Muscle of back (tissue), 11 donors: Measurements from ENCODE around the gene RASSF8. TPM values are rescaled to one million over a fixed set of nuclear protein-coding genes. Genes with fewer than 3 reads are reported as not detected.

ENCODE experiments used
- DNase-seq, 3 donors: peaks; one replicate each; pipeline versions ENCODE4 v3.0.0 to v3.0.0-alpha.2; 2013
- polyA plus RNA-seq, 10 donors: library from polyadenylated mRNA; unstranded; fragments of 120-200 nt; gene quantifications; one replicate each; pipeline ENCODE4 v1.2.1, GENCODE V29; 2013; ENCODE audit not compliant: insufficient read length in 10 of 10

Gene RASSF8
- polyA plus RNA-seq, 10 donors = 23.9 to 49.3 (median 29.9) TPM

DNA sequence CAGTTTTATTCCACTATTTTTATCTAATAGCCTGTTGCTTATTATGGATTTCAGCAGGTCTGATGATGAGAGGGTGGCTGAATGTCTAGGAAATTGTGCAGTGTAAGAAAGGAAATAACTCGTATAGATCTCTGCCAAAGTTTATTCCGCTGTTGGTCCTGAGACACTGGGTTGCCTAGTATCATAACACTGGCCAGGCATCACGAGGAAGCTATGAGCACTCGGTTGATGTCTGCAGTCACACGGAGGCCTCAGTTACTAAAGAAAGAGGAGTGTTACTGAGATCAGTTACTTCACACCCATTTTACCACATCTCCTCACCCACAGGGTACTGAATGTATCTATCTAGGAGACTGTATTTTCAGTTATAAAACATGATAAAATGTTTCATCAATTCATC is 144.5 kb downstream of the RASSF8 start:
- peak in 1 of 3 donors; percentile 70 for DNase-seq

DNA sequence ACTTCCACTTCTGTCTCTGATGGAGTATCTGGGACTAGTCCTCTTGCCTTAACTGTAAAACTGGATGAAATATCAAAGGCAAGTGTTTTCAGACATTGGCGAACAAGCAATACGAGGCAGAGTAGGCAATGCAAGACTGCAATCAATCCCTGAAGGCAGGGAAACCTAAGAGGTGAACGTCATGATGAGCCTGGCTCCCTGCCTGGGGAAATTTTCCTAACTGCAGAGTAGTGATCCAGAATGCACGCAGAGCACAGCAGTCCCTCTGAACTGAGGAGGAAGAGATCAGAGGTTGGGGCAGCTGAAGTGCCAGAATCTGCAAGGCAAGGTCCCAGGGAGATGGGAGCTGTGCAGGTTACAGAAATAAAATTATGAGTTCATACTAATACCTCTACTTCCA is 147.9 kb downstream of the RASSF8 start:
- DNase-seq = no peak

DNA sequence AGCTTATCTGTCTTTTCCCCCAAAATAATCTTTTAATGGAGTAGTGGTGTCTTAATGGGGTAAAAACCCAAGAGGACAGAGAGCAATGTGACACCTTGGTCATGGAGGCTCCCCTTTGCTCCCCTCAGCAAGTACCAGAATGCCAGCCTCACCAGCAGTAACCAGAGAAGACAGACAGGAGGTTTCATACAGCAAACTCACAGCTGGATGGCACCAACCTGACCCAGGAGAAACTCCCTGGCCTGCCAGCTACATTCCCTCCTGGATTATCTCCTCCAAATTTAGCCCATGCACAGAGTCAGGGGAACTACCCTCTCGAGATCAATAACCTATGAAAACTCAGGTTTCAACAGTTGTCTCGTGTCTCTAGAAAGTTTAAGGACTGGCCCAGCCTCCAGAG is 150.4 kb downstream of the RASSF8 start:
- DNase-seq = peak in 1 of 3 donors; percentile 36

DNA sequence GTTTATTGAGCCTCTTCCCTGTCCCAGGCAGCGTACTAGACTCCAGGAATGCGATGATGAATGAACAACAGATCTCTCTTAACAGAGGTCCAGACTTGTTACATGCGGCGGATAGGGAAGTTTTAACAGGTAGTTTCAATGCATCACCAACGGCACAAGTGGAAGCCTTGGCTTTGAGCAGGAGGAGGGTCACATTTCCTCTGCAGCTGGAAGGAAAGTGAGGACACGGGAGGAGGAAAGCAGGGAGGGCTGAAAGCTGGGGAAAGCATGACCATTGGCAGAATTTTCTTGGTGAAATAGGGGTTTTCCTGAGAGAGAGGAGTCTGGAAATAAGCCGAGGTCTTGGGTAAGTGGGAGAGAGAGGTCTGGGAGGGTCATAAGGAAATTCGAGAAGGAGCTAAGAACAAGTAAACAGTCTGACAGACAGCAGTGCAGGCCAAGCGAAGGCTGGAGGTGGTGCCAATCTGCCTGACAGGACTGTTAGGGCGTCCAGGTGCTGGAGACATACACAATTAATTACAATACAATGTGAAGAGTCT is 150.9 kb downstream of the RASSF8 start:
- DNase-seq = peak in 2 of 3 donors; percentile 61 to 73

DNA sequence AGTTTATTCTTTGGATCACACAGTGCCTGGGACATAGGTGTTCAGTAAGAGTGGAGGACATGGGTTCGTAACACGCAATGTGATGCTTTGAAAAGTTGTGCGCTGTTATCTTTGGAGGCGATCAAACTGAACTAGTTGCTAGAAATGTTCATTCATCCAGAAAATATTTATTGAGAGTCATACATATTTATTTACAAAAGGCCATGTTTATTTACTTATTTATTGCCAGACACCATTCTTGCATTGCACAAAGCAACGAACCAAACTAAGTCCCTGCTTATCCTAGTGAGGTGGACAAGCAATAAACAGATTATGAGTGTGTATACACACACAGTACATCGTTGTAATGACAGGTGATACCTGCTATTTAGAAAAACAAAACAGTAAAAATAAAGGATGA is 153.8 kb downstream of the RASSF8 start:
- DNase-seq = no peak

DNA sequence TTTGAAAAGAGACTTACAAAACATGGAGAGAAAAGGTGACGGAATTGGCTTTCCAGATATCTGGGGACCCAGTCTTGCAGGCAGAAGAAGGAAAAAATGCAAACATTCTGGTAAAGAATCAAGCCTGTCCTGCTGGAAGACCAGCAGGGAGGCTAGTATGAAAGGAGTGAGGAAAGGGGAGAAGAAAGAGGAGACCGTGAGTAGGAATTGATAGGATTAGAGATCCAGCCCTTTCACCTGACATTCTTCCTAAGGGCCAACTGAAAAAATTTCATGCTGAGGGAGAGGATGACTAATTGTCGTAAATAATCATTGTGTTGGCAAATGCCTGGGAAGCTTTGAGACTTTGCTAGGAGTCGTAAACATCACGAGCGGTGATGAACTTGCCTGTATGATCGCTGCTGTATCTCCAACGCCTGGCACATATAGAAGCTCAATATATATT is 154.2 kb downstream of the RASSF8 start:
- DNase-seq = no peak

DNA sequence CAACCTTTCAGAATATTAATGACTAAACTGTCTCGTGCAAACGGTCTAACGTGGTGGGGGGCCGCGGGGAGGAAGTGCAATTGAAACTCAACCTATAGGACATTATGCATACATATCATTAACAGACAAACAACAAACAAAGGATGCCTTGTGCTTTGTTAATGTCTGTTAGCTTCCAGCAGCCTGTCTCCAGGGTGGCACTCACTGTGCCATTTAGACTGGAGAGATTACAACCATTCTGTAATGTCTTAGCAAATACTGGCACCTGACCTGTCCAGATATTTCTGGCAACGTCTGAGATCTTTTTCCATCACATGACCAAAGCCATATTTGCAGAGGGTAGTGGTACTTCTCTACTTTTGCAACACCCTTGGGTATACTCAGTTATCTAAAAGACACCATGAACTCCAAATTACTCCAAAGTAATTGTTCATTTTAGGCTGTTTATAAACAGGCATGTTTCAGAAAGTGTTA is 154.7 kb downstream of the RASSF8 start:
- DNase-seq = peak in 1 of 3 donors; percentile 52

DNA sequence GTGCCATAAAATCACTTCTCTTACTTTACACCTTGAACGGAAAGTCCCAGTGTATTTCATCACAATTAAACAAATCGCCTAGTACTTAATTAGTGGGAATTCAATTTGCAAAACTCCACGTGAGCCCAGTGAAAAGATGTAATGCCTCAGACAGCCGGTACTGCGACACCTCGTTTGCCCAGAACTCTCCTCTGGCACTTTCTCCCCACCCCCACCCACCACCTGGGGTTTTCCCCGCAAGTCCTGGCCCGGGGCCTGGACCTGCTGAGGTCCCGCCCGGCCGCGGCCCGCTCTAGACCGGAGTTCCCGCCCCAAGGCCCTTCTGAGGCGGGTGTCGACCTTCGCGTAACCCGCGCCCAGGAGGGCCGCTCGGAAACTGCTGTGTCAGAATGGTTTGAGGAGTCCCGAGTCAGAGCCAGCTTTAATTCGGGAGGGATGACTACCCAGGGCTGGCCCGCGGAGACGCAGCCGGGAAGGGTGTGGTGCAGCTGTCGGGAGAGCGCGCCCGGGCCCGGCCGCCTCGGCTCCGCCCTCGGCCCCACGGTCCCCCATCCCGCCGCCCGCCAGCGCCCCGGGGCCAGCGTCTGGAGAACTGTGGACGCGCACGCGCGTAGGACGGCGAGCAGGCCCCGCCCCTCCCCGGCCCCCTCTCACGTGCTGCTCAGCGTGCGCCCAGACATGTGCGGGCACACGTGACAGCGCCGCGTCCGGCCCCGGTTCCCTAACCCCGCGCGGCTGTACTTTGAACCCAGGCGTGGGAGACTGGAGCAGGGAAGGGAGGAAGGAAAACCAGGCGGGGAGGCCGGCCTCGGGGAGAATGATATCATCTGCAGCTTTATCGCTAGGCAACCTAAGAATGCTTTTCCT is 155.6 kb downstream of the RASSF8 start:
- peak; percentile 93 to 97 (median 95) for DNase-seq

DNA sequence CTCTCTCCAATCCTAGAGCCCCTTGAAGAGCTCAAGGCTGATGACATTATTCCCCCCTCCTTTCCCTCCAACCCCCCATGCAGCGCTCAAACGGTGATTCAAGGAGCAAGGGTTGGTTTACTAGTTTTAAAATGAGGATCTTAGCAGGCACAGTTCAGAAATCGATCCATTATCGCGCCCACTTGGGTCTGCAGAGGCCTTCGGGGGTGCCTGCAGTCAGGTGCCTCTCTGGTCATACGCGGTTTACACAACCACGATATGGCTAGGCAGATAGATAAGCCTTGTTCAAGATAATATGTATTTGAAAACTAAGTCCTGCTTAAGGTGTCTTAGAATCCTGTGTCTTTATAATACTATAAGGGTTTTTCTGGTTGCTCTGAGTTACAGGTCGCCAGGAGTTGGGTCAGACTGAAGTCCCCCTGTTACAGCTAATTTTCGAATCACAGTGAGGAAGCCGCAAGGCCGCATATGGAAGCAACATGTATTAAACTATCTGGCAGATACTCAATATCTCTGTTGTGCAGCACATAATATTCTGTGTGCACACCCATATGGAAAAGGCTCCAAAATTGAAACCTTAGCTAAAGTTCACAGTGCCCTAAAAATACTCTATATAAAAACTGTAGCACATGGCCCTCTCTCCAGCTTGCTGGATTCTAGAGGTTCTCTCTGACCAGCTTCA is 156.4 kb downstream of the RASSF8 start:
- DNase-seq = peak in 1 of 3 donors; percentile 33

DNA sequence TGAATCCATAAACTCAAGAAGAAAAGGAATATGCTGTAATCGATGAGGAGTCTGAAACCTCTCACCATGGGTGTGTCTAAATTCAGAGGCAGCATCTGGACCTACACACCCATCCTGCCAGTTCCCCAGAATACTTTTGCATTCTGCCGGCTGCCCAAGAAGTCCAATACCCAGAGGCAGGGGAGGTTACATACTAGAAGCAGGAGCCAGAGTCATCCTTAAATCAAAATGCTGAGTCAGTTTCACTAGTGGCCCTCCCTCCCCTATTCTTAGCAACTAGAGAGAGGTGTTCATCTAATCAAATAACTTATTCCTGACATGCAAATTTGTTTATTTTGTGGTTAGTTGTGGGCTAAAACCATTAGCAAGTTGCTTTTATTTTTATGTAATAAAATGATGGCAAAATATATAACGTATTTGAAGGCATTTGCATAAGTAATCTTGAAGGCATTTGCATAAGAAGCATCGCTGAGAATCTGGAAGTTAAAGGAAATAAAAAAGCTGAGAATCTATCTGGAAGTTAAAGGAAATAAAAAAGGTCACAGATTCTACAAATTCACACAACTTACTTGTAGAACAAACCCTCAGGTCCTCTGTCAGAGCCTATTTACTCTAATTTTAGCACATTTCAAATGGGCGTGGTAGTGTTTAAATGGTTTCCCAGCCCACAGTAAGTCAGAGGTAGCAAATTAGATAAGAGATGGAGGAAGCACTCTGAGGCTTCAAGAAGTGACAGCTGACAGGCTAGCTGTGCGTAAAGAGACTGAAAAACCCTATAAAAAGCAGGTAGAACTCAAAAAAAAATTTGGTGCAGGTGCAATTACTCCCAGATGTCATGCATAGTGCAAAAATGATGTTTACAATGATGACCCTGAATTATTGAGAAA is 158.6 kb downstream of the RASSF8 start:
- DNase-seq = no peak

DNA sequence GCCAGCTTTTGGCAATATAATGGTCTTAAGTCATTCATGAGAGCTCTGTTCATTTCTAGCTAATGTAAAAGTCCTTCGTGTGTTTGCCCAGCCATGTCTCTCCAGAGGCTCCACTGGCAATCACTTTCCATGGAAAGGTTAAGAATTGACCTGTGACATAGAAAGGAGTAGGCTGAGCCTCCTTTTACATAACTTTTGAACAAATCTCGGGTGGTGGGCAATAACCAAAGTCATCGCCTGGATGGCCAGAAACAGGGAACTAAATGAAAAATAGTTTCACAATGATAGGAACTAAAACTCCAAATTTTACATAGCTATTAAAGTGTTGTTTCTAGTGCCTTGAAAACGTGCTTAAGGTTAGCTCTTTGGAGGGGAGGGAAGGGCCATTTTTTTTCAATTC is 159.8 kb downstream of the RASSF8 start:
- DNase-seq = no peak

DNA sequence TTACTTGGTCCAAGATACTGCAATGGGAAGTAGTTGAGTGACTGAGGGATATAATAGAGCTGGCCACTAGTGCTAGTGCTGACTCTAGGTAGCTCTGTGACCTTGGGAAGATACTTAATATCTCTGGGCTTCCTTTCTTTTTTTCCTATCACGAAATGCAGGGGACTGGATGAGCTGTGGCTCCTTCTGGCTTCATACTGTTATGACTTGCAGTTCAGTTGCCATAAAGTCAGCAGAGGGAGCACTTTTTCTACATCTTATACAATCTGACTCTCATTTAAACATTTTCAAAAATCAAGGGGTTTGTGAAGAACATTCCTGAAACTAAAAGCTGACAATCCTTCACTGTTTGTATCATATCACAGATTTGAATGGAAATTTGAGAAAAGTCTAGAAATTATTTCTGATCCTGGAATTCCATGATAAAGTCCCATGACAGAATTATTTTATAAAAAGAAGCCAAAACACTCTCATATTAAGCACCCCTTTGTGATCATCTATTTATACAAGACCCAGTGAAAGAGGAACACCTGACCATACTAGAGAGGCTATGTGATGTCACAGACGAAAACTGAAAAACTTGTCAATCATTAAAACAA is 161.0 kb downstream of the RASSF8 start:
- DNase-seq = peak; percentile 66 to 81 (median 68)

DNA sequence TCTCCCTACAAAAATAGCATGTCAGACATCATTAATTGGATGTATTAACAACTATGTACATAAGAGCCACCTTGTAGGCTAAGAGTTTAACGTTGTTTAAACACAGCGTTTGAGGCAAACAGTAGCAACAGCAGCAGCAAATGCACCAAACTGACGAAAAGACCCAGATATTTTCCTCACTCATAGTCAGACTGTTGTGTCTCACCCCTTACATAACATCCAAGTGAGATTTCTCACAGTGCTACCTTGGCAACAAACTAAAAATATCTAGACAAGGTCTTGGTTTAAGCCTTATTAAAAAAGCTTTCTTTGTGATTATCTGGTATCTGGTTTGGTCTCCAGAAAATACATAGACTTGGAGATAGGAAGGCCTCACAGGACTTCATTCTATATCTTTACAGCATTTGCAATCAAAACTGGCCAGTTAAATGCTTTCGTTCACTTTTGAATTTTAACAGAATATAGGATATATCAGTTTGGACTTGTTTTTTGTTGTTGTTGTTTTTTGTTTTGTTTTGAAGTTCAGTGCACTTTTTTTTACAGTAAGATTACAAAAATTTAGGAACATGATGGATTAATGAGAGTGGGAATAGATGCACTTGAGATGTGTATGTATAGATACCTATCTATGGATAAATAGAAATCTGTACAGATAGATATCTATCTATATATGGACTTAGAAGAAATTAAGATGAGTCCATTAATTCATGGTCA is 162.2 kb downstream of the RASSF8 start:
- DNase-seq = no peak

DNA sequence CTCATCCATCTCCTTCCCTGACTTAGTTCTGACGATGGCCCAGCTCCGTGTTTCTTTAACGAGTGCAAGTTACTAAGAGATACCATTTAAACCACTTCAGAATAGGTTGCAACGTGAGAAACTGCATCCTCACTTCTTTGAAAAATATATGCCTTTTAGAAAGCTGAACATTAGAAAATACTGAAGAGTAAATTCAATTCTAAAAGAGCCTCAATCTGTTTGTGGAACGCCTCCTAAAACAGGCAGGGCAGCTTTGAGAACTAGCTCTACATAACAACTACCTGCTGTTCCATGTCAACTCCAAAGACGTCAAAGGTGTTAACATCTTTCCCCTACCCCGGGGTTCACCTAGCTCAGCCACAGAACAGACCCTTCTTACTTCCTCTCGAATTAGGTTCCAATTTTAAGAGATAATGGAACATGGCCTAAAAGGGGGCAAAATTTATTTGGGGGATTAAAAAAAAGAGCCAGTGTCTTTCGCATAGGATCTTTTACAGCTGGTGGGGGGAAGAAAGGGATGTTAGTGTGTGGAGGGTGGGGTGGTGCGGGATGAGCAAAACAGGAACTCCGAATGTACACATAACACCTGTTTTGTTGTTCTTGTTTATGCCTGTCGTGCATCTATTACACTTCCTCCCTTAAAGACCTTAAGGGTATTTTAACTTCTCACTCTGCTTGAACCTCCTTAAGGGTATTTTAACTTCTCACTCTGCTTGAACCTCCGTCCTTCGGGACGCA is 163.0 kb downstream of the RASSF8 start:
- no peak for DNase-seq

DNA sequence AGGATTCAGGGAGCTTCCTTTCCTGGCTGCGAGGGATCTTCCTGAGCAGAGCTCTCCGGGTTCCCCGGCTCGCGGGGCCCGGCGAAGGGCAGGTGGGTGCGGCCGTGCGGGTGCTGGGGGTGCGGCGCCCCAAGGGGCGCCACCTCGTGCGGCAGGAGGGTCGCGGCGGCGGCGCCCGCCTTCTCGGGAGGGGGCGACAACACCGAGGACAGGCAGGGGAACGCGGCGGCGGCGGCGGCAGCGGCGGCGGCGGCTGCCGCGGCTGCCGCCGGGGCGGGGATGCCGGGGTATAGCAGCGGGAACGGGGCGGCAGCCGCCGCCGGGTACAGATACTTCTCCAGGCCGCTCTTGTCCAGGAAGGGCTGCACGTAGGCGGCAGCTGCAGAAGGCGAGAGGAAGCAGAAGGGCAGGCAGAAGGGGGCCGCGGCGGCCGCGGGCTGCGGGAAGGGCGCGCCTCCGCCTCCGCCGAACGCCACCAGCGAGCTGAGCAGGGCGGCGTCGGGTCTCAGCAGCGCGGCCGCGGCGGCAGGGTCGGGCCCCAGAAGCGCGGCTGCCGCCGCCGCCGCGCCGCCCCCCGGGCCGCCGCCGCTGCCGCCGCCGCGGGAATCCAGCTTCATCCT is 163.7 kb downstream of the RASSF8 start:
- DNase-seq = no peak

DNA sequence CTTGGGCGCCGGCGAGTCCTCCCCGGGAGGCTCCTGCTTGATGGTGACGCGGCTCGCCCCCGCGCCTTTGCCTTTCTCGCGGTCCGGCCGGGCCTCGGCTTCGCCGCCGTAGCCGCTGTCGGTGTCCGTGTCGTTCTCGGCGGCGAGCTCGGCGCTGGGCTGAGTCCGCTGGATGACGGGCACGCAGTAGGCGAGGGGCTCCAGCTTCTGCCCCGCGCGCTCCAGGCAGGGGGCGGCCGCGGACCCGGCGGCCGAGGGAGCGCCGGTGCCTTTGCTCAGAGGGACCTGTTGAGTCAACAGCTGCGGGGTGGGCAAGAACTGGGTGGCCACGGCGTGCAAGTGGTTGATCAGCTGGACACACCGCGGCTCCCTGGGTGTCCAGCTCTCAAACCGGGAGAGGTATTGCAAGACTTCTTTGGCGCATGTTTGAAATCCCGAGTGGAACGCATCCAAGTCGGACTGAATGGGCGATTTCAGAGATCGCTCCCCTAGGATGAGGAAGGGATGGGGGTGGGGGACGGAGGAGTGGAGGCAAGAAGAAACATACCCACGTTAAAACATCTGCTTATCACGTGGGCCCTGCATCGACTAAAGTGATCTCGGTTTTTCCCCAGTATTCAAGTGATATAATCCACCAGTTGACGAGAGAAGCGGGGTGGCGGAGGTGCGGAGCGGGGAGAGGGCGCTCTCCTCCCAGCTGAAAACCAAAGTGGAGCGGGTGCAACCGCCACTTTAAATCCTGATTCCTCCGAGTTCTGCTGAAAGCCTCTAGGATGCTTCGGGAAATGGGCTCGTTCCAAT is 164.4 kb downstream of the RASSF8 start:
- DNase-seq = peak; percentile 62 to 85 (median 66)

DNA sequence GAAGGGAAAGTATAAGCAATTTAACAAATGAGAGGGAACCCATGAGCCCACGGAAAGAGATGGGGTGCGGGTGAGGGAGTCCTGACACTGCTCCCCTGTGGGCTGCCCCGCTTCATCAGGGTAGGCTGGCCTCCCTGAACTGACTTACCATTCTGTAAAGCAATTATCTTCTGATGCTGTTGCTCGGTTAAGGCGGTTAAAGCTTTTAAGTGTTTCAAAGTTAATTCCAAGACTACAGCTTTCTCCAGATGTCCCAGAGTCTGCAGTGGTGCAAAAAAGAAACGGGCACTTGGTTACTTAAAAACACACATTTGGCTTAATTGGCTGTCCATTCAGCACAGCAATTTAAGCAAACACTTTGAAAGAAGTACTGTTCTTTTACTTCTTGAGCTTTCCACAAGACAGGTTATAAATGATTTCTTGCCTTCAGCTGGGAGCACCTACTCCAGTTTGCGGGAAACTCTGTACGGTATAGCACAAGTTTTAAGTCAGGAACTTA is 165.0 kb downstream of the RASSF8 start:
- DNase-seq = peak in 1 of 3 donors; percentile 59
